Mammary epithelial cell (primary cell): ENCODE results near the gene UBL4B.

Experiments
- CTCF ChIP-seq, 2 donors: IDR thresholded peaks in 1 of 2; conservative IDR thresholded peaks in 1 of 2; 2 replicates each; pipeline ENCODE4 v1.5.1; 2011 to 2012; ENCODE audit warnings: inconsistent platforms in 2 of 2, low read length in 2 of 2, mild to moderate bottlenecking in 2 of 2, control low read depth in 1 of 2, low read depth in 1 of 2; ENCODE audit not compliant: insufficient read depth in 1 of 2; ENCODE audit errors: extremely low read depth in 1 of 2
- EZH2 ChIP-seq: IDR thresholded peaks from 2 replicates; pipeline ENCODE4 v1.6.1; 2012; ENCODE audit warnings: low read length, inconsistent platforms, borderline replicate concordance

- TF ChIP-seq CTCF (conservative IDR thresholded peaks at IDR 0.05 in 1 of 2, IDR thresholded peaks at IDR 0.05 in 1 of 2; ENCODE audit: extremely low read depth in 1 of 2, insufficient read depth in 1 of 2, low read depth in 1 of 2, low read length in 2 of 2) (no peak), EZH2 (no peak)
Measured at GRCh38 chr1:110102081-110102480, 10.2 kb upstream of the UBL4B start.
